Pancreas (tissue), 10 donors: ENCODE data around the gene TNFSF15. TPM values are rescaled to one million over a fixed set of nuclear protein-coding genes. Genes with fewer than 3 reads are reported as not detected.
"Not testable (repeated sequence)": the region's sequence is repeated elsewhere in the genome, so short reads cannot be mapped to it uniquely, and the experiment has no call there.

Experiments
- ATAC-seq, 4 donors: fragments of 200-7000 bp; cut with Tn5 transposase; one replicate each; pipeline versions ENCODE4 v1.8.0 to v1.9.1; 2020; ENCODE audit warnings: mild to moderate bottlenecking in 4 of 4, moderate library complexity in 4 of 4
- DNase-seq, 6 donors: peaks; one replicate each; pipeline ENCODE4 v3.0.0-alpha.2; 2020
- FAIRE-seq: peaks from 2 replicates; lab custom pipeline; 2012; peaks lifted over from hg19 to GRCh38; lab: Jason Lieb, UNC
- H3K27ac ChIP-seq, 4 donors: fragments of 200-600 bp; sonication (generic); 1 replicate in 3 of 4; 2 replicates in 1 of 4; pipeline versions ENCODE4 v1.5.0 to v1.8.0; 2020
- H3K27me3 ChIP-seq, 4 donors: fragments of 200-600 bp; one replicate each; pipeline ENCODE4 v1.8.0; 2021
- H3K36me3 ChIP-seq, 3 donors: fragments of 200-600 bp; sonication (generic) in 1 of 3; one replicate each; pipeline versions ENCODE4 v1.5.0 to v1.8.0; 2020 to 2021
- H3K4me1 ChIP-seq, 3 donors: fragments of 200-600 bp; one replicate each; pipeline ENCODE4 v1.8.0; 2021
- H3K4me3 ChIP-seq, 4 donors: fragments of 200-600 bp; sonication (generic) in 2 of 4; one replicate each; pipeline versions ENCODE4 v1.5.0 to v1.8.0; 2020 to 2021
- H3K9me3 ChIP-seq, 4 donors: fragments of 200-600 bp; one replicate each; pipeline ENCODE4 v1.8.0; 2021
- WGBS, 2 donors: extraction: QIAGEN DNeasy Blood & Tissue Kit; methylation state at CpG; one replicate each; pipeline ENCODE4 v1.1.7; 2013; 5-methylcytosine and 5-hydroxymethylcytosine counted together
- intact Hi-C, 3 donors: fragments of 100-400 bp; cut with DNase I; formaldehyde crosslinking; loops; one replicate each; pipeline versions ENCODE4 v1.11.1 to v1.14.2; 2022
- polyA plus RNA-seq, 2 donors: library from polyadenylated mRNA; stranded (reverse); fragments of 200-250 nt; gene quantifications; one replicate each; pipeline ENCODE4 v1.2.3, GENCODE V29; 2013
- total RNA-seq, 6 donors: library from RNA; stranded (reverse); fragmentation: NEBNext Ultra II Directional in 4 of 6; extraction: Animal tissue kit (Norgen Biotek cat#: 25700) in 4 of 6; gene quantifications; one replicate each; pipeline versions ENCODE4 v1.2.1 to v1.2.4, GENCODE V29; 2021 to 2023
- TF ChIP-seq, protein P1 (sequence below), 4 donors: fragments of 200-600 bp; sonication (generic) in 3 of 4; IDR thresholded peaks; one replicate each; pipeline versions ENCODE4 v1.5.0 to v1.8.0; 2021; ENCODE audit warnings: antibody characterized with exemption in 4 of 4
- donor health status: healthy with polysubstance abuse.
- donor health status: DM: no; HTN: no; CAD: no; lungs with moderate emphysema.
- donor health status: DM: no; HTN: no; CAD: no.
- donor health status: control.
- donor health status: control.
- donor health status: Bipolar disorder and iron deficiency.
- donor health status: DM: yes; HTN: yes; CAD: no.
- donor health status: DM: no; HTN: no; CAD: no.
- donor health status: DM: no; HTN: no; CAD: no.
- donor health status: DM: yes; HTN: yes; CAD: no.

TNFSF15 gene
- total and polyA plus RNA-seq, 8 donors = 0.04 to 1.7 (median 0.12) TPM

DNA sequence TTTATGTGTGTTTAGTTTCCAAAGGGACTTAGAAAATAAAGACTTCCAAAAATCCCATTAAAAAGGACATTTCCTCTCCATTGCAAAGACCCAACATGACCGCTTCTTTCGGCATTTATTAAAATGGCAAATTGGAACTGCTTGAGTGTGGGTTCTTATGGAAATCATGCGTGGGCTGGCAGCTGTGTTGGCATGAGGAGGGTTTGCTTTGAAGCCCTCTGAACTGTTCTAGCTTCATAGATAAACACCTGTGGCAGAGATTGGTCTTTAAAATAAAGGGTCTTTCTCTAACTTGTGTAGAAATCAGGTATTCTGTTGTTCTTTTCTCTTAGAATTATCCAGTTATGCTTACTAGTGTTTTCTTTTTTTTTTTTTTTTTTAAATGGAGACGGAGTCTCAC lies 68.0 kb downstream of the TNFSF15 start:
- no peak overlapping the region for H3K4me3 ChIP-seq
- WGBS, 2 donors = 65 to 70% methylated on average over 4 of the region's 4 CpGs
- H3K27me3 ChIP-seq = peaks cover 0 to 3% (median 0%) of the 10 kb centered on the region in 4 donors
- ATAC-seq (no peak), DNase-seq (no peak), FAIRE-seq (no peak)
- H3K36me3 ChIP-seq = no peaks in the 10 kb centered on the region
- no peaks in the 10 kb centered on the region for H3K9me3 ChIP-seq
- no peak overlapping the region for H3K27ac ChIP-seq
- H3K4me1 ChIP-seq = no peaks in the 10 kb centered on the region
- intact Hi-C loops = loop anchor here (2.0 to 10.0 kb wide), 5 partner anchors 169 to 279 kb away; no protein-coding TSS in a partner anchor
- TF ChIP-seq, protein P1, sequence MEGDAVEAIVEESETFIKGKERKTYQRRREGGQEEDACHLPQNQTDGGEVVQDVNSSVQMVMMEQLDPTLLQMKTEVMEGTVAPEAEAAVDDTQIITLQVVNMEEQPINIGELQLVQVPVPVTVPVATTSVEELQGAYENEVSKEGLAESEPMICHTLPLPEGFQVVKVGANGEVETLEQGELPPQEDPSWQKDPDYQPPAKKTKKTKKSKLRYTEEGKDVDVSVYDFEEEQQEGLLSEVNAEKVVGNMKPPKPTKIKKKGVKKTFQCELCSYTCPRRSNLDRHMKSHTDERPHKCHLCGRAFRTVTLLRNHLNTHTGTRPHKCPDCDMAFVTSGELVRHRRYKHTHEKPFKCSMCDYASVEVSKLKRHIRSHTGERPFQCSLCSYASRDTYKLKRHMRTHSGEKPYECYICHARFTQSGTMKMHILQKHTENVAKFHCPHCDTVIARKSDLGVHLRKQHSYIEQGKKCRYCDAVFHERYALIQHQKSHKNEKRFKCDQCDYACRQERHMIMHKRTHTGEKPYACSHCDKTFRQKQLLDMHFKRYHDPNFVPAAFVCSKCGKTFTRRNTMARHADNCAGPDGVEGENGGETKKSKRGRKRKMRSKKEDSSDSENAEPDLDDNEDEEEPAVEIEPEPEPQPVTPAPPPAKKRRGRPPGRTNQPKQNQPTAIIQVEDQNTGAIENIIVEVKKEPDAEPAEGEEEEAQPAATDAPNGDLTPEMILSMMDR (IDR thresholded peaks at IDR 0.05) = no peak

DNA sequence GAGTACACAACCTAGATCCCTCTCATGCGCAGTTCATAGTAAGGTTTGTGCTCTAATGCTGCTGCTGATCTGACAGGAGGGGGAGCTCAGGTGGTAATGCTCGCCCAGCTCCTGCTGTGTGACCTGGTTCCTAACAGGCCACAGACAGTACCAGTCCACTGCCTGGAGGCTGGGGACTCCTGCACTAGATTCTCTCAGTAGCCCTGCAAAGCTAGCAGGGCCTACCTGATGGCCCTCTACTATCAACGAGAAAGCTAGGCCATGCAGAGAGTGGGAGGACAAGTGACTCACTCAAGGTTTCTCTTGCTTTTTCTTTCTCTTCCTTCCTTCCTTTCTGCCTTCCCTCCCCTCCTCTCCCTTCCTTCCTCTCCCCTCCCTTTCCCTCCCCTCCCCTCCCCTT lies 68.7 kb downstream of the TNFSF15 start:
- ATAC-seq = no peak
- no peak for FAIRE-seq
- 71 to 90% methylated on average over 3 of the region's 3 CpGs for WGBS, 2 donors

DNA sequence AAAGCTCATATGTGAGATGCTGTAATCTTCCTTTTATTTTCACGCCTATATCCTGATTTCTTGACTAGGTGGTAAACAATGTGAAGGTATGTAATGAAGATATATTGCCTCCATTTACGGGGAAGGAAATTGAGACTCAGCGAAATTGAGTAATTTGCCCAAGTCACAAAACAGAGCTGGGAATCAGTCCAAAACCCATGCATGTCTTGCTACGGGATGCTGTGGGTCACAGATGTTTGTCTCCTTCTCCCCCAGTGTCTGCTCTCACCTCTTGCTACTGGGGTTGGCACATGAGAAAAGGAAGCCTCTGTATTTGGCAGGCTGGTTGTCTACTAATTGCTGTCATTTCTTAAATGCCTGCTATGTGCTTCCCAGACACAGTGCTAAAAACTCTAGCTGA lies 70.1 kb downstream of the TNFSF15 start:
- Histone ChIP-seq H3K9me3 (no peaks in the 10 kb centered on the region), H3K4me1 (no peaks in the 10 kb centered on the region), H3K27me3 (peaks cover 0 to 3% (median 0%) of the 10 kb centered on the region in 4 donors), H3K36me3 (no peaks in the 10 kb centered on the region), H3K4me3 (no peak overlapping the region), H3K27ac (no peak overlapping the region)
- TF ChIP-seq, protein P1 (IDR thresholded peaks at IDR 0.05) = no peak
- WGBS, 2 donors = 58% methylated on average over 4 of the region's 4 CpGs
- no peak for DNase-seq
- ATAC-seq = no peak
- intact Hi-C loops = loop anchor here (5.0 to 10.0 kb wide), 4 partner anchors 172 to 282 kb away; no protein-coding TSS in a partner anchor
- FAIRE-seq = no peak

More for the DNA sequence above, 68.7 kb downstream of the TNFSF15 start:
- TF ChIP-seq, protein P1 (IDR thresholded peaks at IDR 0.05) = no peak
- no peak overlapping the region for H3K27ac ChIP-seq
- H3K4me3 ChIP-seq = no peak overlapping the region
- H3K4me1 ChIP-seq = no peaks in the 10 kb centered on the region
- intact Hi-C loops = loop anchor here (5.0 to 10.0 kb wide), 4 partner anchors 170 to 280 kb away; no protein-coding TSS in a partner anchor
- H3K36me3 ChIP-seq = no peaks in the 10 kb centered on the region
- H3K27me3 ChIP-seq = peaks cover 0 to 3% (median 0%) of the 10 kb centered on the region in 4 donors
- no peaks in the 10 kb centered on the region for H3K9me3 ChIP-seq
- no peak for DNase-seq

DNA sequence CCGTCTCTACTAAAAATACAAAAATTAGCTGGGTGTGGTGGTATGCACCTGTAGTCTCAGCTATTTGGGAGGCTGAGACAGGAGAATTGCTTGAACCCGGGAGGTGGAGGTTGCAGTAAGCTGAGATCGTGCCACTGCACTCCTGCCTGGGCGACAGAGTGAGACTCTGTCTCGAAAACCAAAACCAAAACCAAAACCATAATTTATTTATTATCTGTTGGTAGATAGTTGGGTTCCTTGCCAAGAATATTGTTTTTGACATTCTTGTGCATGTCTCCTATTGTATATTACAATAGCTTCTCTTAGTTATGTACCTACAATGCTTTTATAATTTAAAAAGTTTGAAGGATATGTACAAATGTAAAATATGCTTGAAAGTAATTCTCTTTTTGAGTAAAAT lies 70.7 kb downstream of the TNFSF15 start:
- DNase-seq = not testable (repeated sequence)
- 76 to 77% methylated on average over 5 of the region's 5 CpGs for WGBS, 2 donors

More for the DNA sequence above, 70.7 kb downstream of the TNFSF15 start:
- not testable (repeated sequence) for H3K4me1 ChIP-seq, ATAC-seq, H3K4me3 ChIP-seq, H3K27me3 ChIP-seq, FAIRE-seq, H3K9me3 ChIP-seq, H3K36me3 ChIP-seq, H3K27ac ChIP-seq
- intact Hi-C loops = loop anchor here (5.0 to 10.0 kb wide), 4 partner anchors 172 to 282 kb away; no protein-coding TSS in a partner anchor

Other genes starting within 250 kb of the TNFSF15 start
- 10 to 100 TPM; 19.7 to 38.3 (median 35.5) TPM for gene ATP6V1G1, start 218.3 kb downstream of the TNFSF15 start, total RNA-seq
- 100 to 1,000 TPM in 1 of 2 donors, 10 to 100 TPM in 1; 57.2 to 124 TPM for gene ATP6V1G1, start 218.3 kb downstream of the TNFSF15 start, polyA plus RNA-seq
- gene TMEM268, start 194.7 kb downstream of the TNFSF15 start, total RNA-seq = 1 to 10 TPM; 3.0 to 8.7 (median 4.4) TPM
- gene TMEM268, start 194.7 kb downstream of the TNFSF15 start, polyA plus RNA-seq = 1 to 10 TPM; 2.1 to 2.5 TPM
- not detected for gene TEX53, start 148.2 kb downstream of the TNFSF15 start, total RNA-seq
- gene TEX53, start 148.2 kb downstream of the TNFSF15 start, polyA plus RNA-seq = not detected
- gene TEX48, start 123.8 kb downstream of the TNFSF15 start, total RNA-seq = not detected
- not detected for gene TEX48, start 123.8 kb downstream of the TNFSF15 start, polyA plus RNA-seq
- 1 to 10 TPM in 1 of 6 donors, under 1 TPM in 5; 0.12 to 1.0 (median 0.50) TPM for gene TNFSF8, start 124.6 kb upstream of the TNFSF15 start, total RNA-seq
- gene TNFSF8, start 124.6 kb upstream of the TNFSF15 start, polyA plus RNA-seq = under 1 TPM; 0.05 to 0.15 TPM